CD14-positive monocyte (primary cell): ENCODE results near the gene LBHD2. TPM values are rescaled to one million over a fixed set of nuclear protein-coding genes. Genes with fewer than 3 reads are reported as not detected.

Source experiments
- DNase-seq, 3 donors: peaks; one replicate each; pipeline ENCODE4 v3.0.0-alpha.2; 2011 to 2022
- H2AFZ ChIP-seq: 2 replicates; pipeline ENCODE4 v1.6.0; 2012; ENCODE audit warnings: mild to moderate bottlenecking, low read depth, low read length, inconsistent platforms; ENCODE audit not compliant: insufficient read depth, poor library complexity, severe bottlenecking
- H3K27ac ChIP-seq, 2 donors: 1 replicate in 1 of 2; 2 replicates in 1 of 2; pipeline ENCODE4 v1.5.1; 2012 to 2013; ENCODE audit warnings: low read length in 2 of 2, control low read depth in 1 of 2, inconsistent platforms in 1 of 2, low read depth in 1 of 2, mild to moderate bottlenecking in 1 of 2
- H3K27me3 ChIP-seq, 2 donors: one replicate each; pipeline versions ENCODE4 v1.6.0 to v1.6.1; 2011 to 2013; ENCODE audit warnings: low read length in 2 of 2; ENCODE audit not compliant: control insufficient read depth in 2 of 2, insufficient read depth in 2 of 2
- H3K36me3 ChIP-seq, 2 donors: replicated peaks in 1 of 2; 1 replicate in 1 of 2; 2 replicates in 1 of 2; pipeline versions ENCODE4 v1.5.1 to v1.6.1; 2012 to 2013; ENCODE audit warnings: low read length in 2 of 2, control low read depth in 1 of 2, inconsistent platforms in 1 of 2, mild to moderate bottlenecking in 1 of 2; ENCODE audit not compliant: insufficient read depth in 2 of 2, control insufficient read depth in 1 of 2
- H3K4me1 ChIP-seq, 2 donors: 1 replicate in 1 of 2; 2 replicates in 1 of 2; pipeline versions ENCODE4 v1.5.1 to v1.6.1; 2012 to 2013; ENCODE audit warnings: low read length in 2 of 2, control low read depth in 1 of 2, inconsistent platforms in 1 of 2, mild to moderate bottlenecking in 1 of 2, moderate library complexity in 1 of 2; ENCODE audit not compliant: insufficient read depth in 2 of 2, control insufficient read depth in 1 of 2
- H3K4me2 ChIP-seq: replicated peaks from 2 replicates; pipeline ENCODE3; 2012; ENCODE audit warnings: low read length, moderate library complexity, mild to moderate bottlenecking; ENCODE audit not compliant: poor library complexity, severe bottlenecking; ENCODE audit errors: extremely low read depth
- H3K4me3 ChIP-seq, 3 experiments: fragments of 200-600 bp in 1 of 3; sonication (generic) in 1 of 3; replicated peaks in 1 of 3; 1 replicate in 2 of 3; 2 replicates in 1 of 3; pipeline ENCODE4 v1.5.1; 2011 to 2013; ENCODE audit warnings: low read length in 3 of 3, mild to moderate bottlenecking in 3 of 3, control low read depth in 2 of 3, low read depth in 2 of 3, inconsistent platforms in 1 of 3, moderate library complexity in 1 of 3
- H3K79me2 ChIP-seq: 2 replicates; pipeline ENCODE4 v1.6.0; 2012; ENCODE audit warnings: mild to moderate bottlenecking, control low read depth, inconsistent platforms, low read length, moderate library complexity; ENCODE audit not compliant: insufficient read depth
- H3K9ac ChIP-seq: 2 replicates; pipeline ENCODE4 v1.6.0; 2017; ENCODE audit warnings: low read length, mild to moderate bottlenecking; ENCODE audit not compliant: insufficient read depth, poor library complexity, severe bottlenecking
- H3K9me3 ChIP-seq, 2 donors: replicated peaks in 1 of 2; 1 replicate in 1 of 2; 2 replicates in 1 of 2; pipeline versions ENCODE4 v1.5.1 to v1.6.1; 2012 to 2013; ENCODE audit warnings: low read length in 2 of 2, control low read depth in 1 of 2; ENCODE audit not compliant: control insufficient read depth in 1 of 2, insufficient read depth in 1 of 2
- H4K20me1 ChIP-seq: 2 replicates; pipeline ENCODE4 v1.6.0; 2012; ENCODE audit warnings: mild to moderate bottlenecking, low read length, control low read depth, moderate library complexity; ENCODE audit not compliant: insufficient read depth
- H3K27ac Mint-ChIP-seq, 7 donors: one replicate each; pipeline ENCODE4 v1.8.0; 2020; ENCODE audit warnings: mild to moderate bottlenecking in 7 of 7, mixed read lengths in 7 of 7, moderate library complexity in 6 of 7, inconsistent platforms in 2 of 7
- H3K27me3 Mint-ChIP-seq, 3 donors: one replicate each; pipeline ENCODE4 v1.8.0; 2021 to 2022; ENCODE audit warnings: low read depth in 3 of 3, mild to moderate bottlenecking in 3 of 3, mixed read lengths in 3 of 3, moderate library complexity in 3 of 3, inconsistent platforms in 1 of 3
- H3K36me3 Mint-ChIP-seq, 2 donors: one replicate each; pipeline ENCODE4 v1.8.0; 2020; ENCODE audit warnings: mixed read lengths in 2 of 2, inconsistent platforms in 1 of 2, mild to moderate bottlenecking in 1 of 2
- H3K4me1 Mint-ChIP-seq: one replicate; pipeline ENCODE4 v1.8.0; 2020; ENCODE audit warnings: mild to moderate bottlenecking, mixed read lengths
- H3K4me3 Mint-ChIP-seq, 2 donors: one replicate each; pipeline ENCODE4 v1.8.0; 2020; ENCODE audit warnings: mild to moderate bottlenecking in 2 of 2, mixed read lengths in 2 of 2, moderate library complexity in 1 of 2
- H3K9me3 Mint-ChIP-seq, 7 donors: one replicate each; pipeline ENCODE4 v1.8.0; 2020 to 2022; ENCODE audit warnings: mixed read lengths in 7 of 7, mild to moderate bottlenecking in 6 of 7, moderate library complexity in 6 of 7, inconsistent platforms in 2 of 7
- CTCF ChIP-seq: fragments of 200-600 bp; IDR thresholded peaks from one replicate; pipeline ENCODE4 v1.8.0; 2022; ENCODE audit warnings: antibody characterized with exemption, mild to moderate bottlenecking
- WGBS: methylation state at CpG from one replicate; pipeline ENCODE4 v1.1.5; 2013; ENCODE audit warnings: missing lambda C conversion rate; ENCODE audit not compliant: insufficient coverage; 5-methylcytosine and 5-hydroxymethylcytosine counted together
- intact Hi-C, 2 donors: fragments of 100-400 bp; cut with micrococcal nuclease; formaldehyde crosslinking; loops; one replicate each; pipeline versions ENCODE4 v1.15.0 to v1.15.1; 2023
- polyA plus RNA-seq, 3 donors: library from polyadenylated mRNA; depleted of rRNA in 1 of 3; unstranded in 2 of 3; stranded (reverse) in 1 of 3; fragments of 300-500 nt in 2 of 3; fragments of >200 nt in 1 of 3; fragmentation: Illumina TruSeq in 2 of 3; gene quantifications; 1 replicate in 2 of 3; 2 replicates in 1 of 3; pipeline ENCODE4 v1.2.3, GENCODE V29; 2012 to 2021

The LBHD2 gene
- polyA plus RNA-seq, 3 donors = not detected

GRCh38 chr14:103107941-103108748, 24.1 kb downstream of the LBHD2 start:
- Mint-ChIP-seq H3K4me3 (peak overlapping the region in 1 of 2 donors; percentile 35), H3K9me3 (peaks cover 0 to 7% (median 4%) of the 10 kb centered on the region in 7 donors), H3K4me1 (peaks cover 60% of the 10 kb centered on the region), H3K36me3 (peaks cover 3 to 4% of the 10 kb centered on the region in 2 donors), H3K27me3 (peaks cover 21 to 26% (median 26%) of the 10 kb centered on the region in 3 donors), H3K27ac (peak overlapping the region in 6 of 7 donors; percentile 48 to 86 (median 75))
- TF ChIP-seq CTCF = no peak
- Histone ChIP-seq H3K27ac (peak overlapping the region in 1 of 2 donors; percentile 57), H3K4me1 (peaks cover 72 to 84% of the 10 kb centered on the region in 2 donors), H3K27me3 (peaks cover 9 to 16% of the 10 kb centered on the region in 2 donors), H4K20me1 (no peaks in the 10 kb centered on the region), H3K4me2 (peak overlapping the region; percentile 20), H3K79me2 (no peaks in the 10 kb centered on the region), H3K9ac (no peak overlapping the region), H2AFZ (no peak overlapping the region), H3K4me3 (peak overlapping the region in 1 of 3 experiments; percentile 1), H3K36me3 (no peaks in the 10 kb centered on the region), H3K9me3 (no peaks in the 10 kb centered on the region)
- DNase-seq = no peak
- intact Hi-C loops = no loop called here
- WGBS = 93% methylated on average over 26 of the region's 28 CpGs

DNA sequence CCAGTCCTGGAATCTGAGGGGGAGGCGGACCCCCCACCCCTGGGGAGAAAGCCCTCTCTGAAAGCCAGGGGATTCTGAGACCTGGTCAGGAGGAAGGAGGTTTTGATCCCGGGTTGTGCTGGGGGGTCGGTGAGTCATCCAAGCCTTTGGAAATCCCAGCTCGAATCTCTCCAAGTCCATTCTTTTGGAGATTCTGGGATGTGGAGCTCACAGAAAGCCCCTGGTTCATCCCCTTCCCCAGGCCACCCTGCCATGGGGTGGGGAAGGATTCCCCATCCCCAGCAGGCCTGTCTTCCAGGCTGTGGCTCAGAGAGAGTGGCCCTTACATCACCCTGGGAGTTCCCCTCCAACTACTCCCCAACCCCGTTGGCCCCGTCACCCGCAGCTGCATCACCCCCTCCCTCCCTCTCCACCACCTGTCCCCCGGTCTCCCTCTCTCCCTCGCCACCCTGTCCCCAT, 24.8 kb downstream of the LBHD2 start:
- H3K4me3 Mint-ChIP-seq = peak overlapping the region in 1 of 2 donors; percentile 35
- H3K27ac ChIP-seq = peak overlapping the region in 1 of 2 donors; percentile 57
- no peaks in the 10 kb centered on the region for H3K9me3 ChIP-seq
- H3K36me3 ChIP-seq = no peaks in the 10 kb centered on the region
- H3K4me3 ChIP-seq = peak overlapping the region in 1 of 3 experiments; percentile 1
- no peaks in the 10 kb centered on the region for H3K79me2 ChIP-seq
- peaks cover 15 to 20% (median 19%) of the 10 kb centered on the region in 3 donors for H3K27me3 Mint-ChIP-seq
- peaks cover 63% of the 10 kb centered on the region for H3K4me1 Mint-ChIP-seq
- no peak for TF ChIP-seq CTCF
- peaks cover 0 to 1% (median 0%) of the 10 kb centered on the region in 7 donors for H3K9me3 Mint-ChIP-seq
- peaks cover 73 to 84% of the 10 kb centered on the region in 2 donors for H3K4me1 ChIP-seq
- WGBS = no CpG with 5 or more reads among the region's 9 CpGs
- DNase-seq = peak; percentile 80 to 98 (median 86)
- intact Hi-C loops = no loop called here
- no peaks in the 10 kb centered on the region for H3K36me3 Mint-ChIP-seq
- H3K27ac Mint-ChIP-seq = peak overlapping the region; percentile 48 to 86 (median 73)
- no peaks in the 10 kb centered on the region for H4K20me1 ChIP-seq
- no peak overlapping the region for H3K9ac ChIP-seq
- no peak overlapping the region for H2AFZ ChIP-seq
- H3K4me2 ChIP-seq = peak overlapping the region; percentile 20
- peaks cover 6 to 10% of the 10 kb centered on the region in 2 donors for H3K27me3 ChIP-seq
